Adipose tissue (tissue), 3 donors: ENCODE data around the gene C4orf50. TPM values are rescaled to one million over a fixed set of nuclear protein-coding genes. Genes with fewer than 3 reads are reported as not detected.

Source experiments
- H3K27ac ChIP-seq: one replicate; pipeline ENCODE4 v1.5.1; 2013; ENCODE audit warnings: low read depth, low read length
- WGBS, 3 donors: extraction: QIAGEN DNeasy Blood & Tissue Kit; methylation state at CpG; one replicate each; pipeline ENCODE4 v1.1.7; 2013; 5-methylcytosine and 5-hydroxymethylcytosine counted together
- polyA plus RNA-seq, 3 donors: library from polyadenylated mRNA; stranded (reverse); fragments of 200-250 nt; gene quantifications; one replicate each; pipeline ENCODE4 v1.2.3, GENCODE V29; 2013
- donor health status: healthy with polysubstance abuse.
- donor health status: Bipolar disorder and iron deficiency.
- donor health status: healthy.

The C4orf50 gene
- polyA plus RNA-seq, 3 donors: 0.01 to 0.03 TPM; not detected in 1

GRCh38 chr4:5921101-5921980, 96.9 kb downstream of the C4orf50 start:
- no peak overlapping the region for H3K27ac ChIP-seq
- 29 to 43% (median 35%) methylated on average over 16 of the region's 16 CpGs for WGBS, 3 donors

- H3K27ac ChIP-seq: no peak overlapping the region
- 69 to 88% (median 85%) methylated on average over 7 of the region's 7 CpGs for WGBS, 3 donors
These were observed 98.7 kb downstream of the C4orf50 start for GRCh38 chr4:5919571-5919970.

- no peak overlapping the region for H3K27ac ChIP-seq
- WGBS, 3 donors: 76 to 88% (median 85%) methylated on average over 8 of the region's 8 CpGs
These were observed 99.2 kb downstream of the C4orf50 start for GRCh38 chr4:5919044-5919443.

GRCh38 chr4:5918331-5918985, 99.8 kb downstream of the C4orf50 start:
- H3K27ac ChIP-seq: no peak overlapping the region
- WGBS, 3 donors: 44 to 46% (median 44%) methylated on average over 8 of the region's 8 CpGs

- H3K27ac ChIP-seq: no peak overlapping the region
- 29 to 63% (median 50%) methylated on average over 11 of the region's 11 CpGs for WGBS, 3 donors
These were observed 100.6 kb downstream of the C4orf50 start for GRCh38 chr4:5917672-5918071.

- 58 to 75% (median 66%) methylated on average over 3 of the region's 3 CpGs for WGBS, 3 donors
- no peak overlapping the region for H3K27ac ChIP-seq
These were observed 102.0 kb downstream of the C4orf50 start for GRCh38 chr4:5916229-5916628.

- WGBS, 3 donors: 73 to 86% (median 86%) methylated on average over 7 of the region's 7 CpGs
- no peak overlapping the region for H3K27ac ChIP-seq
These were observed 104.8 kb downstream of the C4orf50 start for GRCh38 chr4:5913454-5913853.

- H3K27ac ChIP-seq: no peak overlapping the region
- WGBS, 3 donors: 69 to 79% (median 76%) methylated on average over 1 of the region's 1 CpG
These were observed 105.6 kb downstream of the C4orf50 start for GRCh38 chr4:5912614-5913019.

GRCh38 chr4:5908876-5909427, 109.3 kb downstream of the C4orf50 start:
- WGBS, 3 donors: 37 to 43% (median 37%) methylated on average over 3 of the region's 3 CpGs
- H3K27ac ChIP-seq: no peak overlapping the region

- no peak overlapping the region for H3K27ac ChIP-seq
- 14 to 24% (median 24%) methylated on average over 5 of the region's 5 CpGs for WGBS, 3 donors
These were observed 112.0 kb downstream of the C4orf50 start for GRCh38 chr4:5906191-5906590.

GRCh38 chr4:5905714-5906113, 112.5 kb downstream of the C4orf50 start:
- 3 to 9% (median 9%) methylated on average over 8 of the region's 8 CpGs for WGBS, 3 donors
- no peak overlapping the region for H3K27ac ChIP-seq

GRCh38 chr4:5900844-5901243, 117.4 kb downstream of the C4orf50 start:
- WGBS, 3 donors: 69 to 90% (median 84%) methylated on average over 5 of the region's 5 CpGs
- no peak overlapping the region for H3K27ac ChIP-seq

- 50 to 70% (median 65%) methylated on average over 5 of the region's 5 CpGs for WGBS, 3 donors
- H3K27ac ChIP-seq: no peak overlapping the region
These were observed 118.3 kb downstream of the C4orf50 start for GRCh38 chr4:5899881-5900280.

GRCh38 chr4:5899396-5899795, 118.8 kb downstream of the C4orf50 start:
- no peak overlapping the region for H3K27ac ChIP-seq
- 90 to 95% (median 91%) methylated on average over 1 of the region's 1 CpG for WGBS, 3 donors

GRCh38 chr4:5897674-5898073, 120.6 kb downstream of the C4orf50 start:
- no peak overlapping the region for H3K27ac ChIP-seq
- 77 to 87% (median 87%) methylated on average over 13 of the region's 13 CpGs for WGBS, 3 donors

- WGBS, 3 donors: 55 to 63% (median 60%) methylated on average over 4 of the region's 4 CpGs
These were observed 122.9 kb downstream of the C4orf50 start for GRCh38 chr4:5895287-5895686.

GRCh38 chr4:5894266-5894665, 124.0 kb downstream of the C4orf50 start:
- H3K27ac ChIP-seq: no peak overlapping the region
- 35 to 49% (median 36%) methylated on average over 7 of the region's 7 CpGs for WGBS, 3 donors

More at GRCh38 chr4:5895287-5895686, 122.9 kb downstream of the C4orf50 start:
- H3K27ac ChIP-seq: no peak overlapping the region

- H3K27ac ChIP-seq: no peak overlapping the region
- WGBS, 3 donors: 60 to 74% (median 65%) methylated on average over 8 of the region's 8 CpGs
These were observed 124.6 kb downstream of the C4orf50 start for GRCh38 chr4:5893591-5893990.

- H3K27ac ChIP-seq: no peak within 1 kb of the TSS
- 6 to 12% (median 7%) methylated on average over 19 to 64 of the region's 67 CpGs for WGBS, 3 donors
These were observed 125.1 kb downstream of the C4orf50 start, which contains the start of gene CRMP1 for GRCh38 chr4:5893004-5893580. Gene CRMP1 (minus strand): TSS chr4:5893086. CDS start chr4:5892969, 117 bp downstream.
